Endothelial cell (in vitro differentiated cells): ENCODE measurements around the gene GAS2L1. TPM values are rescaled to one million over a fixed set of nuclear protein-coding genes. Genes with fewer than 3 reads are reported as not detected.
A peak's percentile ranks its signal among the peaks of the same experiment; 100 is the strongest.

Experiments used
- DNase-seq: peaks from one replicate; pipeline ENCODE4 v3.0.0; 2021; ENCODE audit warnings: low spot score
- H3K27ac Mint-ChIP-seq: one replicate; pipeline ENCODE4 v1.8.0; 2021; ENCODE audit warnings: mixed read lengths, inconsistent platforms; ENCODE audit not compliant: unreplicated experiment
- H3K27me3 Mint-ChIP-seq: one replicate; pipeline ENCODE4 v1.8.0; 2021; ENCODE audit warnings: mild to moderate bottlenecking, moderate library complexity, mixed read lengths, inconsistent platforms; ENCODE audit not compliant: unreplicated experiment
- H3K36me3 Mint-ChIP-seq: one replicate; pipeline ENCODE4 v1.8.0; 2021; ENCODE audit warnings: mild to moderate bottlenecking, low read depth, mixed read lengths, inconsistent platforms; ENCODE audit not compliant: unreplicated experiment
- H3K4me1 Mint-ChIP-seq: one replicate; pipeline ENCODE4 v1.8.0; 2021; ENCODE audit warnings: mild to moderate bottlenecking, mixed read lengths, inconsistent platforms; ENCODE audit not compliant: unreplicated experiment
- H3K4me3 Mint-ChIP-seq: one replicate; pipeline ENCODE4 v1.8.0; 2021; ENCODE audit warnings: mild to moderate bottlenecking, mixed read lengths, inconsistent platforms; ENCODE audit not compliant: unreplicated experiment
- H3K9me3 Mint-ChIP-seq: one replicate; pipeline ENCODE4 v1.8.0; 2021; ENCODE audit warnings: mixed read lengths, inconsistent platforms; ENCODE audit not compliant: unreplicated experiment
- total RNA-seq: library from RNA; stranded (reverse); fragmentation: NEBNext Ultra II Directional; extraction: Animal tissue kit (Norgen Biotek cat#: 25700); gene quantifications from one replicate; pipeline ENCODE4 v1.2.1, GENCODE V29; 2021; ENCODE audit not compliant: unreplicated experiment
- TF ChIP-seq, protein P1 (sequence below): fragments of 200-600 bp; sonication (generic); IDR thresholded peaks from one replicate; pipeline ENCODE4 v1.5.0; 2021; ENCODE audit warnings: antibody characterized with exemption; ENCODE audit not compliant: unreplicated experiment

Gene GAS2L1
- total RNA-seq, 1 donor from 2014 or later = 33.6 TPM

DNA sequence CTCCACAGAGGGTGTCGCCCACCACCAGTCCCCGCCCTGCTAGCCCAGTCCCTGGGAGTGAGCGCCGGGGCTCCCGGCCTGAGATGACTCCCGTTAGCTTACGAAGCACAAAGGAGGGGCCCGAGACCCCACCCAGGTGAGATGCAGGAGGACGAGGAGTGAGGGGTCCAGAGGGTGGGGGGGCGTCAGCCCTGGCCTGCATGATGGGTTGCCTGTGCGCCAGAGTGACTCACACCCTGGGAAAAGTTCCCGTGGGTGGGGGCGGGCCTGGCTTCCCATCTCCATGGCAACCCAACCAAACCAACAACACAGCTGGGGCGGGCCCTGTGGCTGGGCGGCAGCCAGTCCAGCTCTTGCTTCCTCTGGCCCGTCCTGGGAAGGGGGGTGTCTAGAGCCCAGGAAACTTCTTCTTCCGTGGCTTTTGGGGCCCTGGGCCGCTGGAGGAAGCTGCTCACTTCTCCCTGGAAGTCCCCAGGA is 4.5 kb downstream of the GAS2L1 start:
- peaks cover 25% of the 10 kb centered on the region for H3K36me3 Mint-ChIP-seq
- TF ChIP-seq, protein P1, sequence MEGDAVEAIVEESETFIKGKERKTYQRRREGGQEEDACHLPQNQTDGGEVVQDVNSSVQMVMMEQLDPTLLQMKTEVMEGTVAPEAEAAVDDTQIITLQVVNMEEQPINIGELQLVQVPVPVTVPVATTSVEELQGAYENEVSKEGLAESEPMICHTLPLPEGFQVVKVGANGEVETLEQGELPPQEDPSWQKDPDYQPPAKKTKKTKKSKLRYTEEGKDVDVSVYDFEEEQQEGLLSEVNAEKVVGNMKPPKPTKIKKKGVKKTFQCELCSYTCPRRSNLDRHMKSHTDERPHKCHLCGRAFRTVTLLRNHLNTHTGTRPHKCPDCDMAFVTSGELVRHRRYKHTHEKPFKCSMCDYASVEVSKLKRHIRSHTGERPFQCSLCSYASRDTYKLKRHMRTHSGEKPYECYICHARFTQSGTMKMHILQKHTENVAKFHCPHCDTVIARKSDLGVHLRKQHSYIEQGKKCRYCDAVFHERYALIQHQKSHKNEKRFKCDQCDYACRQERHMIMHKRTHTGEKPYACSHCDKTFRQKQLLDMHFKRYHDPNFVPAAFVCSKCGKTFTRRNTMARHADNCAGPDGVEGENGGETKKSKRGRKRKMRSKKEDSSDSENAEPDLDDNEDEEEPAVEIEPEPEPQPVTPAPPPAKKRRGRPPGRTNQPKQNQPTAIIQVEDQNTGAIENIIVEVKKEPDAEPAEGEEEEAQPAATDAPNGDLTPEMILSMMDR = no peak
- H3K4me1 Mint-ChIP-seq = peaks cover 33% of the 10 kb centered on the region
- no peaks in the 10 kb centered on the region for H3K9me3 Mint-ChIP-seq
- peaks cover 27% of the 10 kb centered on the region for H3K27me3 Mint-ChIP-seq
- DNase-seq = peak; percentile 85
- peak overlapping the region; percentile 65 for H3K4me3 Mint-ChIP-seq
- peak overlapping the region; percentile 82 for H3K27ac Mint-ChIP-seq

DNA sequence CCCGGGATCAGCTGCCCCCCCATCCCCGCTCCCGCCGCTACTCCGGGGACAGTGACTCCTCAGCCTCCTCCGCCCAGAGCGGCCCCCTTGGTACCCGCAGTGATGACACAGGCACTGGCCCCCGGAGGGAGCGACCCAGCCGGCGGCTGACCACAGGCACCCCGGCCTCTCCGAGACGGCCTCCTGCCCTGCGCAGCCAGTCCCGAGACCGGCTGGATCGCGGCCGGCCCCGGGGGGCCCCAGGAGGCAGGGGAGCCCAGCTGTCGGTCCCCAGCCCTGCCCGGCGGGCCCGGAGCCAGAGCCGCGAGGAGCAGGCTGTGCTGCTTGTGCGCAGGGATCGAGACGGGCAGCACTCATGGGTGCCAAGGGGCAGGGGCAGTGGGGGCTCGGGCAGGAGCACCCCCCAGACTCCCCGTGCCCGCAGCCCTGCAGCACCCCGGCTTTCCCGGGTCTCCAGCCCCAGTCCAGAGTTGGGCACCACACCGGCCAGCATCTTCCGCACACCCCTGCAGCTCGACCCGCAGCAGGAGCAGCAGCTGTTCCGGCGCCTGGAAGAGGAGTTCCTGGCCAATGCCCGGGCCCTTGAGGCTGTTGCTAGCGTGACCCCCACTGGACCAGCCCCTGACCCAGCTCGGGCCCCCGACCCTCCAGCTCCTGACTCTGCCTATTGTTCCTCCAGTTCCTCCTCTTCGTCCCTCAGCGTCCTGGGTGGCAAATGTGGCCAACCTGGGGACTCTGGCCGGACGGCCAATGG is 5.2 kb downstream of the GAS2L1 start:
- no peaks in the 10 kb centered on the region for H3K9me3 Mint-ChIP-seq
- DNase-seq = no peak
- TF ChIP-seq, protein P1 = no peak

DNA sequence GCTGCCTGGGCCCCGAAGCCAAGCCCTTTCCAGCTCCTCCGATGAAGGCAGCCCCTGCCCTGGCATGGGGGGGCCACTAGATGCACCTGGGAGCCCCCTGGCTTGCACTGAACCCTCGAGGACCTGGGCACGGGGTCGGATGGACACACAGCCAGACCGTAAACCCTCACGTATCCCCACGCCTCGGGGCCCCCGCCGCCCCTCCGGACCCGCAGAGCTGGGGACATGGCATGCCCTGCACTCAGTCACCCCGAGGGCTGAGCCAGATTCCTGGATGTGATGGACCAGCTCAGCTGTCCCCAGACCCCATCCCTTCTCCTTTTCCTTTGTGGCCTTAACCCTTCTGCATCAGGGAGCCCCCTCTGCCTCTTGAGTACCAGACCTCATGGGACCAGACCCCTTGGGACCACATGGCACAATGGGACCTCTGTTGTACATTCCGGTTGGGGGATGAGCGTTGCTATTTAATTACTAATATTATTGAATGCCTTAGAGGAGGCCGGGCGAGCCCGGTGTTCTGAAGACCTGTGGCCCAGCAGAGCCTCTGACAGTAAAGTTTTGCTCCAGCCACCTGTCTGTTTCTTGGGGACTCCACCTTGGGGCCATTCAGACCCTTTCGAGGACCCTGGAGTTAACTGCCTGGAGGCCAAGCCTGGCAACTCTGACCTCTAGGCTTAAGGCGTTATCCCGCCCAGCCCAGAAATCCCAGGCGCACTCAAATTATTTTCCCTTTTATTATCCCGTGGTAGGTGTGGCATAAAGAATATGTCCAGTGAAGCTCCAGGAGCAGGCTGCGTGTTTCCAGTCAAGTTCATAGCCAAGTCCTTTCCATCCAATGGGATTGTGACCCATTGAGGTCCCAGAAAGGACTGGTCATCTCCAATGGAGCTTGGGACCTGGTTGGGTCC is 6.0 kb downstream of the GAS2L1 start:
- no peak for DNase-seq
- Mint-ChIP-seq H3K9me3 (no peaks in the 10 kb centered on the region), H3K27me3 (peaks cover 29% of the 10 kb centered on the region), H3K36me3 (peaks cover 36% of the 10 kb centered on the region), H3K4me3 (peak overlapping the region; percentile 65), H3K4me1 (peaks cover 40% of the 10 kb centered on the region), H3K27ac (peak overlapping the region; percentile 82)
- TF ChIP-seq, protein P1 = no peak

More for the DNA sequence above, 5.2 kb downstream of the GAS2L1 start:
- H3K27ac Mint-ChIP-seq = peak overlapping the region; percentile 82
- peaks cover 39% of the 10 kb centered on the region for H3K4me1 Mint-ChIP-seq
- H3K36me3 Mint-ChIP-seq = peaks cover 31% of the 10 kb centered on the region
- H3K27me3 Mint-ChIP-seq = peaks cover 31% of the 10 kb centered on the region
- peak overlapping the region; percentile 65 for H3K4me3 Mint-ChIP-seq

DNA sequence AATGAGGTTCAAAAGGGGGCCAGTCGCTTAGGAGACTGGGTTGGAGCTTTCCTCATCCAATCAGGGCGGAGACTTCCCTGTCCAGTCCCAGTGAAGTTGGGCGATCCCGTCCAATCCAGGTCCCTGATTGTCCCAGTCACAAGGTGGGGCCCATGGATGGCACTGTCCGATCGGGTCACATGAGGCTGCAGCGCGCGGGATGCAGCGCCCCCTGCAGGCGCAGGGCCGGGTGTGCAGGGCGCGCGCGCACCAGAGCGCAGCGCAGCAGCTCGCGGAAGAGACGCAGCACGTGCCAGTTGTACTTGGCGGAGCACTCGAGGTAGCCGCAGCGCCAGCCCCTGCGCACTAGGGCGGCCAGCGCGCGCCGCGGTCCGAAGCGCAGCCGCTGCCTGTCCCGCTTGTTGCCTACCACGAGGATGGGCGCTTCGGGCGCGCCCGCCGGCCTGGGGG is 6.7 kb downstream of the GAS2L1 start:
- H3K27me3 Mint-ChIP-seq = peaks cover 27% of the 10 kb centered on the region
- no peak for DNase-seq
- peak overlapping the region; percentile 77 for H3K27ac Mint-ChIP-seq
- TF ChIP-seq, protein P1 = peak; percentile 98
- H3K4me1 Mint-ChIP-seq = peaks cover 38% of the 10 kb centered on the region
- peak overlapping the region; percentile 65 for H3K4me3 Mint-ChIP-seq
- no peaks in the 10 kb centered on the region for H3K9me3 Mint-ChIP-seq
- H3K36me3 Mint-ChIP-seq = peaks cover 32% of the 10 kb centered on the region
